Neutrophil (primary cell): ENCODE measurements around the gene CPA3.

ENCODE experiments used
- H3K27ac ChIP-seq: fragments of 200-600 bp; sonication (generic); 2 replicates; pipeline ENCODE4 v1.5.1; 2016; ENCODE audit warnings: mild to moderate bottlenecking, moderate library complexity
- H3K27me3 ChIP-seq: fragments of 200-600 bp; sonication (generic); 2 replicates; pipeline ENCODE4 v1.6.0; 2016; ENCODE audit warnings: mild to moderate bottlenecking
- H3K36me3 ChIP-seq: fragments of 200-600 bp; sonication (generic); 2 replicates; pipeline ENCODE4 v1.5.1; 2017
- H3K4me1 ChIP-seq, 2 experiments: fragments of 200-600 bp in 1 of 2; sonication (generic) in 1 of 2; 1 replicate in 1 of 2; 2 replicates in 1 of 2; pipeline versions ENCODE4 v1.5.1 to v1.6.1; 2013 to 2016; ENCODE audit warnings: low read depth in 1 of 2, low read length in 1 of 2, mild to moderate bottlenecking in 1 of 2, moderate library complexity in 1 of 2; ENCODE audit not compliant: control insufficient read depth in 1 of 2, insufficient read depth in 1 of 2
- H3K4me3 ChIP-seq, 2 experiments: fragments of 200-600 bp in 1 of 2; sonication (generic) in 1 of 2; 1 replicate in 1 of 2; 2 replicates in 1 of 2; pipeline ENCODE4 v1.5.1; 2013 to 2016; ENCODE audit warnings: low read depth in 1 of 2, low read length in 1 of 2, mild to moderate bottlenecking in 1 of 2, moderate library complexity in 1 of 2
- H3K9me3 ChIP-seq: fragments of 200-600 bp; sonication (generic); 2 replicates; pipeline ENCODE4 v1.5.1; 2016
- CTCF ChIP-seq: fragments of 200-600 bp; sonication (generic); IDR thresholded peaks from 2 replicates; pipeline ENCODE4 v1.5.1; 2016; ENCODE audit warnings: antibody characterized with exemption

CPA3 gene

DNA sequence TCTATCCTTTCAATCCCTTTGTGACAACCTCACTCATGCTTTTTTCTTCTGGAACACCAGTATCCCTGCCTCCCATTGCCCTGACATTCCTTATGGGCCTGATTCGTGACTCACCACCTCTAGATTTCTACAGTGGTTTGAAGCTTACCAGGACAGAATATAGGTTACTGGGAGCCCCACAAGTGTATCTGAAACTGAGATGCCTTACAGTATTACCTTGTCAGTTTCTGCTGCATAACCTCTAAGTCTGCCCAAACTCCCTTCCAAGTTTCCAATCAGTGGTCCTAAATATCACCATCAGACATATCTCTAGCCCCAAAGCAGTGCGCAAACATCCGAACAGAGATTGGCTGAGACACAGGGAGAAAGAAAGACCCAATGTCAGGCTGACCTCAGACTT lies 31.9 kb upstream of the CPA3 start:
- no peaks in the 10 kb centered on the region for H3K36me3 ChIP-seq

DNA sequence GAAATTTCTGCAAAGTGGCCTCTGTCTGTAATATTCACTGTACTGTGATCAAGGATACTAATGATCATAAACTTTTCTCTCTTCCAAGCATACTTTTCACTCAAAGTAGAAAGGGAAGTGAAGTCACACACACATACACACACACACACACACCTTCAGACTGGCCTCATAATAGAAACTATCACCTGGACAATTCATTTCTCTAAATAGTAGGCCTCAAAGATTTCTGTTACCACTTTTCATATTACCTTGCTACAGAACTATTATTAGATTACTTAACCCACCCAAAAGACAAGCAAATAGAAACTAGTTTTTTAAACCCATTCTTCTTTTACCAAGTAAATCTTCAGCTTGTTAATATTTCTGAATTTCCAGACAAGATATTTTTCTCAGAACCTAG lies 25.3 kb upstream of the CPA3 start:
- no peaks in the 10 kb centered on the region for H3K9me3 ChIP-seq
- TF ChIP-seq CTCF: no peak

More for the DNA sequence above, 31.9 kb upstream of the CPA3 start:
- H3K27me3 ChIP-seq: no peaks in the 10 kb centered on the region
- H3K9me3 ChIP-seq: no peaks in the 10 kb centered on the region
- H3K4me1 ChIP-seq: peaks cover 3 to 10% of the 10 kb centered on the region in 2 experiments
- H3K27ac ChIP-seq: no peak overlapping the region
- no peak for TF ChIP-seq CTCF
- no peak overlapping the region for H3K4me3 ChIP-seq

GRCh38 chr3:148840451-148840850 lies 24.6 kb upstream of the CPA3 start:
- Histone ChIP-seq H3K4me3 (no peak overlapping the region), H3K4me1 (no peaks in the 10 kb centered on the region)

More for the DNA sequence above, 25.3 kb upstream of the CPA3 start:
- Histone ChIP-seq H3K27me3 (no peaks in the 10 kb centered on the region), H3K4me3 (no peak overlapping the region), H3K4me1 (no peaks in the 10 kb centered on the region), H3K27ac (no peak overlapping the region), H3K36me3 (no peaks in the 10 kb centered on the region)

GRCh38 chr3:148845756-148846395 lies 19.2 kb upstream of the CPA3 start:
- no peaks in the 10 kb centered on the region for H3K36me3 ChIP-seq

More at GRCh38 chr3:148840451-148840850, 24.6 kb upstream of the CPA3 start:
- TF ChIP-seq CTCF: no peak
- Histone ChIP-seq H3K9me3 (no peaks in the 10 kb centered on the region), H3K27me3 (no peaks in the 10 kb centered on the region), H3K27ac (no peak overlapping the region), H3K36me3 (no peaks in the 10 kb centered on the region)

DNA sequence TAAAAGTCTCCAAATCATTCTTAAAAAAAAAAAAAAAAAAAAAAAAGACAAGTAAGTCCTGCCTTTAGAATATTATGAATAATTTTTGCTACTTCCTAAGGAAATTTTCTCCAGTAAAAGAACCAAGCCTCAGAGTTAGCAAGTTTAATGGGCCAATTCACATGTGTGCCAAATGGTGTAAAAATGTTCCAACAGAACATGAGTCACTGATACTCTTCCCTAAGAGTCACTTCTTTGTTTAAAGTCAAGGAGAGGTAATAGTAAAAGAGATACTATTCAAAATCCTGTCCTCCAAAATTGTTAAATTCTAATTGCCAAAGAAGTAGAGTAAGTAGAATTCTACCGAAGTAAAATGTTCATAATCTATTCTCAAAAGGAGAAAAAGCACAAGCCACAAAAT lies 17.7 kb upstream of the CPA3 start:
- Histone ChIP-seq H3K27ac (no peak overlapping the region), H3K27me3 (no peaks in the 10 kb centered on the region), H3K4me3 (no peak overlapping the region), H3K9me3 (no peaks in the 10 kb centered on the region), H3K4me1 (peaks cover 0 to 6% of the 10 kb centered on the region in 2 experiments), H3K36me3 (no peaks in the 10 kb centered on the region)
- TF ChIP-seq CTCF: no peak

More at GRCh38 chr3:148845756-148846395, 19.2 kb upstream of the CPA3 start:
- Histone ChIP-seq H3K9me3 (no peaks in the 10 kb centered on the region), H3K27ac (no peak overlapping the region), H3K27me3 (no peaks in the 10 kb centered on the region), H3K4me3 (no peak overlapping the region), H3K4me1 (peaks cover 0 to 6% of the 10 kb centered on the region in 2 experiments)
- TF ChIP-seq CTCF: no peak
